ENCODE results near the gene CIB1. TPM values are rescaled to one million over a fixed set of nuclear protein-coding genes. Genes with fewer than 3 reads are reported as not detected.
A peak's percentile ranks its signal among the peaks of the same experiment; 100 is the strongest.
"Not testable (repeated sequence)": the region's sequence is repeated elsewhere in the genome, so short reads cannot be mapped to it uniquely, and the experiment has no call there.

Gene CIB1
- total and polyA plus RNA-seq, 5 donors from 2014 or later: 148 to 263 (median 216) TPM

DNA sequence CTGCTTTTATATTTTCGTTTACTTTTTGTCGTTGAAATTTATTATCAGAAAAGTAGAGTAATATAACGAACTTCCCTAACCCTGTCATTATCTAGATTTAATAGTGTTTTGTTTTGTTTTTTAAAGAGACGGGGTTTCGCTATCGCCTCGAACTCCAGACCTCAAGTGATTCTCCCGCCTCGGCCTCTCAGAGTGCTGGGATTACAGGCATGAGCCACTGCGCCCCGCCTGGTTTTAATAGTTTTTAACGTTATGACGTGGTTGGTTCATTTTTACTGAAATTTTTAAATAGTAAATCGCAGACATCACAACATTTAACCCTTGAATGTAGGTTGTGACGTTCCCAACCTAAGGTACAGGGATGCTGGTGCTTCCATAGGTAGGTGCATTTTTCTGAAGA lies 32.7 kb upstream of the CIB1 start:
- Histone ChIP-seq H3K36me3 (ENCODE audit: control insufficient read depth, insufficient read depth, low read length) (peaks cover 24% of the 10 kb centered on the region), H3K4me1 (ENCODE audit: control insufficient read depth, insufficient read depth, low read length, poor library complexity, severe bottlenecking) (peaks cover 67% of the 10 kb centered on the region), H3K27me3 (ENCODE audit: control insufficient read depth, insufficient read depth, low read length) (no peaks in the 10 kb centered on the region), H3K9me3 (ENCODE audit: control insufficient read depth in 2 of 2, low read length in 2 of 2) (no peaks in the 10 kb centered on the region), H3K27ac (ENCODE audit: insufficient read depth, low read length, poor library complexity, severe bottlenecking) (peak overlapping the region; percentile 98), H3K4me3 (ENCODE audit: low read depth, low read length) (peak overlapping the region; percentile 90)
- DNase-seq: peak in 2 of 3 donors; percentile 15 to 19
- peaks cover 25 to 73% (median 47%) of the 10 kb centered on the region in 4 donors for H3K4me1 Mint-ChIP-seq
- H3K36me3 Mint-ChIP-seq: peaks cover 31% of the 10 kb centered on the region
- H3K27ac Mint-ChIP-seq: peak overlapping the region; percentile 98 to 99 (median 99)
- no peaks in the 10 kb centered on the region for H3K27me3 Mint-ChIP-seq
- H3K9me3 Mint-ChIP-seq: no peaks in the 10 kb centered on the region
- no peak for ATAC-seq (ENCODE audit: low read depth in 2 of 2)
- peak overlapping the region; percentile 96 to 99 (median 97) for H3K4me3 Mint-ChIP-seq

DNA sequence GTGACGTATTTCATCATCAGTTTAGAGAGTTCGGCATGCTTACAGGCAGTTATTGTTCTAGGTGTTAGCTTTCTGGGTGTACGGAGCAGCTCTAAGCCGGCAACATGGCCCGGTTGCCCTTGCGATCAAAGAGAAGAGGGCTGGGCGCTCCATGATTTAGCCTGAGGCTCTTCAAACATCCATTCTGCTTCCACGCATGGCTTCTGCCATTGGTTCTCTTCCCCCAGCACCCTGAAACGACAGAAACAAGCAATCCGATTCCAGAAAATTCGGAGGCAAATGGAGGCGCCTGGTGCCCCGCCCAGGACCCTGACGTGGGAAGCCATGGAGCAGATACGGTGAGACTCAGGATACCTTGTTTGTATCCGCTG lies 32.3 kb upstream of the CIB1 start:
- Mint-ChIP-seq H3K9me3 (no peaks in the 10 kb centered on the region), H3K27me3 (no peaks in the 10 kb centered on the region), H3K4me1 (peaks cover 25 to 69% (median 45%) of the 10 kb centered on the region in 4 donors), H3K4me3 (peak overlapping the region; percentile 96 to 99 (median 97)), H3K36me3 (peaks cover 27% of the 10 kb centered on the region), H3K27ac (peak overlapping the region; percentile 98 to 99 (median 99))
- H3K27me3 ChIP-seq (ENCODE audit: control insufficient read depth, insufficient read depth, low read length): no peaks in the 10 kb centered on the region
- ATAC-seq (ENCODE audit: low read depth in 2 of 2) (peak; percentile 15 to 21), DNase-seq (peak in 1 of 3 donors; percentile 42)
- peak overlapping the region; percentile 98 for H3K27ac ChIP-seq (ENCODE audit: insufficient read depth, low read length, poor library complexity, severe bottlenecking)
- peaks cover 62% of the 10 kb centered on the region for H3K4me1 ChIP-seq (ENCODE audit: control insufficient read depth, insufficient read depth, low read length, poor library complexity, severe bottlenecking)
- H3K36me3 ChIP-seq (ENCODE audit: control insufficient read depth, insufficient read depth, low read length): peaks cover 20% of the 10 kb centered on the region
- H3K4me3 ChIP-seq (ENCODE audit: low read depth, low read length): peak overlapping the region; percentile 90
- H3K9me3 ChIP-seq (ENCODE audit: control insufficient read depth in 2 of 2, low read length in 2 of 2): no peaks in the 10 kb centered on the region

DNA sequence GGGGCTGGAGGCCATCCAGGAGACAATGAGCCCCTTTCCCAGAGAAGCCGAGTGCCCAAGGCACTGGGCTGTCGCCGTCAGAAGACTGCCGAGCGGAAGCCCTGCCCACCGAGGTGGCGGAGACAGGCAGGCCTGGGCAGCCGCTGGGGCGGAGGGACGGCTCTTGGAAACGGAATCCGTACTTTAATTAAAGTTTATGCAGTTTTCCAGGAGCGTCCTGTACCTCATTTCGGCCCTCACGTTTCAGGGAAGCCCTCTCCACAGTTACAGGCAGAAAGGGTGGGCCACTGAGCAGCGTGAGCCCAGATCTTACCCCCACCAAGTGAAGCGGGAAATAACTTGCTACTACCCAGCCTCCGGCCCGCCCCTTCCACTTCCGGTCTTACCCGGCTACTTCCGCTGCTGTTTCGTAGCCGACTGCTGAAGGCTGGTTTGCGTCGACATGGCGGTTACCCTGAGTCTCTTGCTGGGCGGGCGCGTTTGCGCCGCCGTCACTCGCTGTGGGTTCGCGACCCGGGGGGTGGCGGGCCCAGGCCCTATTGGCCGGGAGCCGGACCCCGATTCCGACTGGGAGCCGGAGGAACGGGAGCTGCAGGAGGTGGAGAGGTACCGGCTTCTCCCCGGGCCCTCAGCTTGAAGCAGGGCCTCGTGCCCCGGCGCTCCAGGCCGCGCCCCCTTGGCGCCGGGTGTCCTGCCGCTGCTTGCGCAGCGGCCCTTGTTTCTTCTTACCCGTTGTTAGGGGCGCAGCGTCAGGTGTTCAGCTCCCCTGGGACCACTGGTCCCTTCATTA lies 31.7 kb upstream of the CIB1 start, which contains the start of gene NGRN:
TSS of gene NGRN (plus strand) at position 402 of the 790 bp plus-strand sequence. CDS start at position 443, 41 bp downstream.
- no peaks in the 10 kb centered on the region for H3K27me3 ChIP-seq (ENCODE audit: control insufficient read depth, insufficient read depth, low read length)
- H3K4me3 ChIP-seq (ENCODE audit: low read depth, low read length): peak within 1 kb of the TSS; percentile 90
- peak; percentile 91 to 92 for ATAC-seq (ENCODE audit: low read depth in 2 of 2)
- H3K27ac ChIP-seq (ENCODE audit: insufficient read depth, low read length, poor library complexity, severe bottlenecking): peak within 1 kb of the TSS; percentile 98
- DNase-seq: peak; percentile 88 to 97 (median 94)
- no peaks in the 10 kb centered on the region for H3K9me3 ChIP-seq (ENCODE audit: control insufficient read depth in 2 of 2, low read length in 2 of 2)
- Mint-ChIP-seq H3K4me3 (peak within 1 kb of the TSS; percentile 96 to 99 (median 97)), H3K27ac (peak within 1 kb of the TSS; percentile 98 to 99 (median 99)), H3K4me1 (peaks cover 23 to 63% (median 42%) of the 10 kb centered on the region in 4 donors), H3K27me3 (no peaks in the 10 kb centered on the region), H3K9me3 (no peaks in the 10 kb centered on the region), H3K36me3 (peaks cover 24% of the 10 kb centered on the region)
- H3K4me1 ChIP-seq (ENCODE audit: control insufficient read depth, insufficient read depth, low read length, poor library complexity, severe bottlenecking): peaks cover 57% of the 10 kb centered on the region
- peaks cover 14% of the 10 kb centered on the region for H3K36me3 ChIP-seq (ENCODE audit: control insufficient read depth, insufficient read depth, low read length)

DNA sequence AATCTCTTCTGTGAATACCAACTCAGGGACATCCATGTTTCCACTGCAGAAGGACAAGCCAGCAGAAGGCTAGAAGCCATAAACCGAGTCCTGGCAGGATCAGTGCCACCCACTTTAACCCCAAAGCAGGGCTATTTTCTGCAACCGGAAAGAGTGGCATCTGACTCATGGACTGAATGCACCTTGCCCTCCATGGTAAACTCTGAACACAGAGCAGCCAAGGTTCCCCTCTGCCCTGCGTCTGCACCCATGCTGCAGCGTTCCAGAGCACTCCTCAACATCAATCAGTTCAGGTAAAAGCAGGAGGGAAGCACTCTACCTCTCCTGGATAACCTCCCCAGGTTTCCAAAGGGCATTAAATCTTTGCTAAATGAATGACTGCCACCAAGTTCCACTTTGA lies 30.9 kb upstream of the CIB1 start:
- Histone ChIP-seq H3K4me3 (ENCODE audit: low read depth, low read length) (peak overlapping the region; percentile 90), H3K27ac (ENCODE audit: insufficient read depth, low read length, poor library complexity, severe bottlenecking) (peak overlapping the region; percentile 98), H3K27me3 (ENCODE audit: control insufficient read depth, insufficient read depth, low read length) (no peaks in the 10 kb centered on the region), H3K9me3 (ENCODE audit: control insufficient read depth in 2 of 2, low read length in 2 of 2) (no peaks in the 10 kb centered on the region), H3K36me3 (ENCODE audit: control insufficient read depth, insufficient read depth, low read length) (peaks cover 8% of the 10 kb centered on the region), H3K4me1 (ENCODE audit: control insufficient read depth, insufficient read depth, low read length, poor library complexity, severe bottlenecking) (peaks cover 49% of the 10 kb centered on the region)
- peak in 2 of 3 donors; percentile 5 to 50 for DNase-seq
- Mint-ChIP-seq H3K36me3 (peaks cover 16% of the 10 kb centered on the region), H3K4me3 (peak overlapping the region; percentile 96 to 99 (median 97)), H3K27me3 (no peaks in the 10 kb centered on the region), H3K9me3 (no peaks in the 10 kb centered on the region), H3K27ac (peak overlapping the region; percentile 98 to 99 (median 99)), H3K4me1 (peaks cover 15 to 55% (median 37%) of the 10 kb centered on the region in 4 donors)
- no peak for ATAC-seq (ENCODE audit: low read depth in 2 of 2)

GRCh38 chr15:90262426-90262825 lies 28.7 kb upstream of the CIB1 start:
- Histone ChIP-seq H3K27me3 (ENCODE audit: control insufficient read depth, insufficient read depth, low read length) (no peaks in the 10 kb centered on the region), H3K4me1 (ENCODE audit: control insufficient read depth, insufficient read depth, low read length, poor library complexity, severe bottlenecking) (peaks cover 26% of the 10 kb centered on the region), H3K36me3 (ENCODE audit: control insufficient read depth, insufficient read depth, low read length) (no peaks in the 10 kb centered on the region), H3K27ac (ENCODE audit: insufficient read depth, low read length, poor library complexity, severe bottlenecking) (no peak overlapping the region), H3K4me3 (ENCODE audit: low read depth, low read length) (no peak overlapping the region), H3K9me3 (ENCODE audit: control insufficient read depth in 2 of 2, low read length in 2 of 2) (no peaks in the 10 kb centered on the region)
- peak overlapping the region in 1 of 4 donors; percentile 67 for H3K4me3 Mint-ChIP-seq
- peaks cover 6% of the 10 kb centered on the region for H3K36me3 Mint-ChIP-seq
- DNase-seq (no peak), ATAC-seq (ENCODE audit: low read depth in 2 of 2) (no peak)
- H3K27me3 Mint-ChIP-seq: no peaks in the 10 kb centered on the region
- H3K27ac Mint-ChIP-seq: peak overlapping the region in 1 of 3 donors; percentile 56
- peaks cover 5 to 35% (median 22%) of the 10 kb centered on the region in 4 donors for H3K4me1 Mint-ChIP-seq
- H3K9me3 Mint-ChIP-seq: no peaks in the 10 kb centered on the region

- no peak for DNase-seq
- peaks cover 6% of the 10 kb centered on the region for H3K36me3 Mint-ChIP-seq
- Histone ChIP-seq H3K4me1 (ENCODE audit: control insufficient read depth, insufficient read depth, low read length, poor library complexity, severe bottlenecking) (peaks cover 20% of the 10 kb centered on the region), H3K9me3 (ENCODE audit: control insufficient read depth in 2 of 2, low read length in 2 of 2) (no peaks in the 10 kb centered on the region), H3K4me3 (ENCODE audit: low read depth, low read length) (no peak overlapping the region), H3K27ac (ENCODE audit: insufficient read depth, low read length, poor library complexity, severe bottlenecking) (no peak overlapping the region), H3K36me3 (ENCODE audit: control insufficient read depth, insufficient read depth, low read length) (no peaks in the 10 kb centered on the region), H3K27me3 (ENCODE audit: control insufficient read depth, insufficient read depth, low read length) (no peaks in the 10 kb centered on the region)
- peaks cover 5 to 29% (median 17%) of the 10 kb centered on the region in 4 donors for H3K4me1 Mint-ChIP-seq
- H3K9me3 Mint-ChIP-seq: no peaks in the 10 kb centered on the region
- ATAC-seq (ENCODE audit: low read depth in 2 of 2): no peak
- no peak overlapping the region for H3K4me3 Mint-ChIP-seq
- no peak overlapping the region for H3K27ac Mint-ChIP-seq
- H3K27me3 Mint-ChIP-seq: no peaks in the 10 kb centered on the region
Observed at GRCh38 chr15:90261811-90262210, 28.1 kb upstream of the CIB1 start.

DNA sequence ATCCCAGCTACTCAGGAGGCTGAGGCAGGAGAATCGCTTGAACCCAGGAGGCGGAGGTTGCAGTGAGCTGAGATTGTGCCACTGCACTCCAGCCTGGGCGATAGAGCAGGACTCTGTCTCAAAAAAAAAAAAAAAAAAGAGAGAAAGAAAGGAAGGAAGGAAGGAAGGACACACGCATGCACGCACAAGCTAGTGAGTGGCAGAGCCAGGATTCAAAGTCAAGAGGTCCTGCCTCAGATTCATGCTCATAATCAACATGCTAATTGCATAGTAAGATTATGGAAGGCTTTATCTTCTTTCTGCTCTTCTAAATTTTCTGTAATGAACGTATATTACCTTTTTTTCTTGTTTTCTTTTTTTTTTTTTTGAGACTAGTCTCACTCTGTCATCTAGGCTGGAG lies 27.0 kb upstream of the CIB1 start:
- H3K27me3 ChIP-seq (ENCODE audit: control insufficient read depth, insufficient read depth, low read length); H3K27ac Mint-ChIP-seq; H3K27ac ChIP-seq (ENCODE audit: insufficient read depth, low read length, poor library complexity, severe bottlenecking); H3K27me3 Mint-ChIP-seq; H3K36me3 Mint-ChIP-seq; DNase-seq; H3K9me3 ChIP-seq (ENCODE audit: control insufficient read depth in 2 of 2, low read length in 2 of 2); ATAC-seq (ENCODE audit: low read depth in 2 of 2); H3K4me3 ChIP-seq (ENCODE audit: low read depth, low read length); H3K4me3 Mint-ChIP-seq; H3K9me3 Mint-ChIP-seq; H3K36me3 ChIP-seq (ENCODE audit: control insufficient read depth, insufficient read depth, low read length): not testable (repeated sequence)
- H3K4me1 Mint-ChIP-seq: peaks cover 0 to 20% (median 13%) of the 10 kb centered on the region in 4 donors
- peaks cover 12% of the 10 kb centered on the region for H3K4me1 ChIP-seq (ENCODE audit: control insufficient read depth, insufficient read depth, low read length, poor library complexity, severe bottlenecking)
